K562 (cell line): ENCODE results near the gene PRSS48. TPM values are rescaled to one million over a fixed set of nuclear protein-coding genes. Genes with fewer than 3 reads are reported as not detected.

ENCODE experiments used
- ASH1L ChIP-seq: fragments of 450-650 bp; IDR thresholded peaks from 2 replicates; pipeline ENCODE4 v1.6.1; 2018; ENCODE audit warnings: borderline replicate concordance, mild to moderate bottlenecking, low read depth; ENCODE audit not compliant: partially characterized antibody
- HNRNPH1 ChIP-seq: fragments of 200-400 bp; formaldehyde crosslinking; optimal IDR thresholded peaks from 2 replicates; pipeline ENCODE3; 2017; ENCODE audit warnings: low read depth, mild to moderate bottlenecking, low read length, moderate library complexity
- MTA1 ChIP-seq: fragments of 450-650 bp; IDR thresholded peaks from 2 replicates; pipeline ENCODE4 v1.6.1; 2017; ENCODE audit warnings: borderline replicate concordance
- PHF8 ChIP-seq: fragments of 200-600 bp; sonication (generic); IDR thresholded peaks from 2 replicates; pipeline ENCODE4 v1.6.1; 2012; ENCODE audit warnings: mixed run types, mild to moderate bottlenecking, inconsistent platforms, low read length, moderate library complexity, borderline replicate concordance
- POLR2H ChIP-seq: IDR thresholded peaks from 2 replicates; pipeline ENCODE4 v1.6.1; 2016; ENCODE audit warnings: missing genetic modification characterization, low read depth, mild to moderate bottlenecking, control low read depth, missing compliant biosample characterization, moderate library complexity
- RCOR1 ChIP-seq, 2 experiments: IDR thresholded peaks; 2 replicates each; pipeline ENCODE4 v1.6.1; 2012; ENCODE audit warnings: low read depth in 2 of 2, low read length in 2 of 2, borderline replicate concordance in 1 of 2, improper control_type of control experiment in 1 of 2
- ZC3H11A ChIP-seq: IDR thresholded peaks from 2 replicates; pipeline ENCODE4 v1.6.1; 2012; ENCODE audit warnings: low read depth, low read length, improper control_type of control experiment
- ZNF146 ChIP-seq: IDR thresholded peaks from one replicate; pipeline ENCODE4 v1.6.1; 2018; ENCODE audit warnings: missing compliant biosample characterization; ENCODE audit not compliant: unreplicated experiment
- ZNF318 ChIP-seq, 2 experiments: fragments of 450-650 bp; IDR thresholded peaks; 2 replicates each; pipeline ENCODE4 v1.6.1; 2016; ENCODE audit warnings: mild to moderate bottlenecking in 2 of 2, borderline replicate concordance in 1 of 2, low read depth in 1 of 2, moderate library complexity in 1 of 2
- polyA plus RNA-seq, 8 experiments: library from polyadenylated mRNA; depleted of rRNA in 4 of 8; stranded (reverse) in 5 of 8; unstranded in 3 of 8; fragments of >200 nt; fragmentation: Nextera tagmentation in 2 of 8; fragmentation: Illumina TruSeq in 1 of 8; extraction: Ambion mirVana in 2 of 8; extraction: Trizol in 1 of 8; gene quantifications; 2 replicates each; pipeline versions ENCODE4 v1.2.1 to v1.2.3, GENCODE V29; 2011 to 2014; ENCODE audit warnings: inconsistent platforms in 1 of 8, missing spikeins in 1 of 8
- total RNA-seq, 7 experiments: library from RNA; depleted of rRNA in 6 of 7; stranded (reverse); fragments of >200 nt in 6 of 7; fragmentation: Illumina TruSeq in 2 of 7; extraction: Trizol in 2 of 7; gene quantifications; 2 replicates each; pipeline versions ENCODE4 v1.2.1 to v1.2.3, GENCODE V29; 2011 to 2021; ENCODE audit warnings: low replicate concordance in 1 of 7

PRSS48 gene
- total and polyA plus RNA-seq, 9 of the 15 experiments (the other 6 are each of a cell fraction or from before 2014, with no cell fraction given): not detected

GRCh38 chr4:151324124-151324751 lies 47.3 kb downstream of the PRSS48 start (continued):
- TF ChIP-seq ZNF318 (IDR thresholded peaks at IDR 0.05; ENCODE audit: borderline replicate concordance in 1 of 2, low read depth in 1 of 2): no peak
- TF ChIP-seq RCOR1 (IDR thresholded peaks at IDR 0.05; ENCODE audit: borderline replicate concordance in 1 of 2, low read depth in 2 of 2, low read length in 2 of 2): no peak
- no peak for TF ChIP-seq MTA1
- no peak for TF ChIP-seq PHF8
- TF ChIP-seq ZC3H11A: no peak
- no peak for TF ChIP-seq POLR2H (tag)
- no peak for TF ChIP-seq ZNF146 (CRISPR knock-in tag)
- no peak for TF ChIP-seq HNRNPH1
- no peak for TF ChIP-seq ASH1L
- TF ChIP-seq, all 486 proteins: peak for 0
